ENCODE measurements around the gene FHL1.

DNA sequence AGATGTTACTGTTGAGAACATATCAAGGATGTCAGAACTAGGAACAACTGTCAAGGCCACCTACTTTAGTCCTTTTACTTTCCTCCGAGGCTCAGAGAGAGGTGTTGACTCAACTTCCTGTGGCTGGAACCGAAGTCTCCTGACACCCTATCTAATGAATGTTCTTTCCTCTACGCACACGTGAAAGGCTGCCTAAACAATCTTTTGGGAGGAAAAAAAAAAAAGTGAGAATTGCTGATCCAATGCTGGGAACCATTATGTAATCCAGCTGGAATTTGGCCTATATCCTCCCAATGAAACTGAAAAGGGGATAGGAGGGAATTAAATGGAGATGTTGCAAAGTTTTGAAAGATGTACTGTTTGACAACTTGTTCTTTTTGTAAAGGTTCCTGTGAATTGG, 112.2 kb downstream of the FHL1 start:
- TF ChIP-seq POLR2A (IDR thresholded peaks at IDR 0.05; ENCODE audit: low read length) (no peak), GATA1 (IDR thresholded peaks at IDR 0.05; ENCODE audit: low read depth, low read length) (no peak)
